GM10248 (cell line): ENCODE data around the gene SLAMF1.
"Not testable (repeated sequence)": the region's sequence is repeated elsewhere in the genome, so short reads cannot be mapped to it uniquely, and the experiment has no call there.

ENCODE experiments used
- CTCF ChIA-PET: fragments of 300-600 bp; sonication (Branson Sonifier 250); formaldehyde crosslinking; extraction: SDS; loops from one replicate; lab custom pipeline; 2021; ENCODE audit warnings: antibody characterized with exemption; lab: Yijun Ruan, JAX
- POLR2A ChIA-PET: fragments of 350-650 bp; sonication (Branson Sonifier 250); formaldehyde crosslinking; extraction: SDS; loops from one replicate; lab custom pipeline; 2020; ENCODE audit warnings: antibody characterized with exemption; lab: Yijun Ruan, JAX
- DNase-seq: peaks from one replicate; pipeline ENCODE4 v3.0.0; 2012; ENCODE audit errors: extremely low spot score
- TF ChIP-seq, protein P1 (sequence below): IDR thresholded peaks from 2 replicates; pipeline ENCODE4 v1.5.1; 2012; ENCODE audit warnings: mild to moderate bottlenecking, low read depth; ENCODE audit errors: extremely low read depth, missing control alignments, control extremely low read depth

The SLAMF1 gene

DNA sequence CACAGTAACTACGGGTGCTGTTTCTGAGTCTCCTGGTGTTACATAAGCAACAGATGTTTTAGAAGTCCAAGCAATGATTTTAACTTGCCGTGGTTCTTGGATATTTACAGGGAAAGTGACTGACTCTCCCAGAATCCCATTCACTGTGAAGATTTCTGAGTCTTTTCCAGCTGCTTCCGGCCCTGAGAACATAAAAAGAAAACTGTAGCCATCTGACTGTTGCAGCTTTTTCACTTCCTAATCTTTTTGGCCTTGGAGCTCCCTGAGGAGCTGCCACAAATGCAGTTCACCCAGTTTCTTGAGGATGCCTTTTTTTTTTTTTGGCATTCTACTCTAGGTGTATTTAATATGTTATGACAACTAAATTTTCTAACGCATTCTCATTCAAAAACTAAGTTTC is 81.3 kb downstream of the SLAMF1 start:
- CTCF ChIA-PET, result interaction anchor here (0.6 to 18.5 kb wide), 6 partner anchors 7 to 41 kb away, joined by 3 to 163 read pairs (median 8); no protein-coding TSS in a partner anchor
- no peak for DNase-seq
- TF ChIP-seq, protein P1, sequence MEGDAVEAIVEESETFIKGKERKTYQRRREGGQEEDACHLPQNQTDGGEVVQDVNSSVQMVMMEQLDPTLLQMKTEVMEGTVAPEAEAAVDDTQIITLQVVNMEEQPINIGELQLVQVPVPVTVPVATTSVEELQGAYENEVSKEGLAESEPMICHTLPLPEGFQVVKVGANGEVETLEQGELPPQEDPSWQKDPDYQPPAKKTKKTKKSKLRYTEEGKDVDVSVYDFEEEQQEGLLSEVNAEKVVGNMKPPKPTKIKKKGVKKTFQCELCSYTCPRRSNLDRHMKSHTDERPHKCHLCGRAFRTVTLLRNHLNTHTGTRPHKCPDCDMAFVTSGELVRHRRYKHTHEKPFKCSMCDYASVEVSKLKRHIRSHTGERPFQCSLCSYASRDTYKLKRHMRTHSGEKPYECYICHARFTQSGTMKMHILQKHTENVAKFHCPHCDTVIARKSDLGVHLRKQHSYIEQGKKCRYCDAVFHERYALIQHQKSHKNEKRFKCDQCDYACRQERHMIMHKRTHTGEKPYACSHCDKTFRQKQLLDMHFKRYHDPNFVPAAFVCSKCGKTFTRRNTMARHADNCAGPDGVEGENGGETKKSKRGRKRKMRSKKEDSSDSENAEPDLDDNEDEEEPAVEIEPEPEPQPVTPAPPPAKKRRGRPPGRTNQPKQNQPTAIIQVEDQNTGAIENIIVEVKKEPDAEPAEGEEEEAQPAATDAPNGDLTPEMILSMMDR, result no peak
- POLR2A ChIA-PET, result no interaction called here

DNA sequence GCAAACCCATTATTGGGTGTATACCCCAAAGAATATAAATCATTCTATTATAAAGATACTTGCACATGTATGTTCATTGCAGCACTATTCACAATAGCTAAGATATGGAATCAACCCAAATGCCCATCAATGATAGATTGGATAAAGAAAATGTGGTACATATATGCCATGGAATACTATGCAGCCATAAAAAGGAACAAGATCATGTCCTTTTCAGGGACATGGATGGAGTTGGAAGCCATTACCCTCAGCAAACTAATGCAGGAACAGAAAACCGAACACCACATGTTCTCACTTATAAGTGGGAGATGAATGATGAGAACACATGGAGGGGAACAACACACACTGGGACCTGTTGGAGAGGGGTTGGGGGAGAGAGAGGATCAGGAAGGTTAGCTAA is 83.6 kb downstream of the SLAMF1 start:
- POLR2A ChIA-PET, DNase-seq: not testable (repeated sequence)
- CTCF ChIA-PET, result interaction anchor here (1.3 to 18.5 kb wide), 4 partner anchors 10 to 57 kb away, joined by 3 to 163 read pairs (median 7); no protein-coding TSS in a partner anchor

DNA sequence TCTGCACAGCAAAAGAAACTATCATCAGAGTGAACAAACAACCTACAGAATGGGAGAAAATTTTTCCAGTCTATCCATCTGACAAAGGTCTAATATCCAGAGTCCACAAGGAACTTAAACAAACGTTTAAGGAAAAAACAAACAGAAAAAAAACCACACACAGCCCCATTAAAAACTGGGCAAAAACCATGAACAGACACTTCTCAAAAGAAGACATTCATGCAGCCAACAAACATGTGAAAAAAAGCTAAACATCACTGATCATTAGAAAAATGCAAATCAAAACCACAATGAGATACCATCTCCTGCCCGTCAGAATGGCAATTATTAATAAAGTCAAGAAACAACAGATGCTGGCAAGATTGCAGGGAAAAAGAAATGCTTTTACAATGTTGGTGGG is 84.1 kb downstream of the SLAMF1 start:
- DNase-seq, POLR2A ChIA-PET: not testable (repeated sequence)
- CTCF ChIA-PET, result interaction anchor here (1.3 to 18.5 kb wide), 3 partner anchors 12 to 15 kb away, joined by 4 to 163 read pairs (median 4); no protein-coding TSS in a partner anchor

DNA sequence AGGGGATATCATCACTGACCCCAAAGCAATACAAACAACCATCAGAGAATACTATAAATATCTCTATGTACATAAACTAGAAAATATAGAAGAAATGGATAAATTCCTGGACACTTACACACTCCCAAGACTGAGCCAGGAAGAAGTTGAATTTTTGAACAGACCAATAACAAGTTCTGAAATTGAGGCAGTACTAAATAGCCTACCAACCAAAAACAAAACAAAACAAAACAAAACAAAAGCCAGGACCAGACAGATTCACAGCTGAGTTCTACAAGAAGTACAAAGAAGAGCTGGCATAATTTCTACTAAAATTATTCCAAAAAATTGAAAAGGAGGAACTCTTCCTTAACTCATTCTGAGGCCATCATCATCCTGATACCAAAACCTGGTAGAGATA is 86.0 kb downstream of the SLAMF1 start:
- CTCF ChIA-PET, result interaction anchor here (0.7 to 18.5 kb wide), 8 partner anchors 10 to 195 kb away, joined by 3 to 163 read pairs (median 3); no protein-coding TSS in a partner anchor
- TF ChIP-seq, protein P1, result no peak
- no peak for DNase-seq
- POLR2A ChIA-PET, result no interaction called here

DNA sequence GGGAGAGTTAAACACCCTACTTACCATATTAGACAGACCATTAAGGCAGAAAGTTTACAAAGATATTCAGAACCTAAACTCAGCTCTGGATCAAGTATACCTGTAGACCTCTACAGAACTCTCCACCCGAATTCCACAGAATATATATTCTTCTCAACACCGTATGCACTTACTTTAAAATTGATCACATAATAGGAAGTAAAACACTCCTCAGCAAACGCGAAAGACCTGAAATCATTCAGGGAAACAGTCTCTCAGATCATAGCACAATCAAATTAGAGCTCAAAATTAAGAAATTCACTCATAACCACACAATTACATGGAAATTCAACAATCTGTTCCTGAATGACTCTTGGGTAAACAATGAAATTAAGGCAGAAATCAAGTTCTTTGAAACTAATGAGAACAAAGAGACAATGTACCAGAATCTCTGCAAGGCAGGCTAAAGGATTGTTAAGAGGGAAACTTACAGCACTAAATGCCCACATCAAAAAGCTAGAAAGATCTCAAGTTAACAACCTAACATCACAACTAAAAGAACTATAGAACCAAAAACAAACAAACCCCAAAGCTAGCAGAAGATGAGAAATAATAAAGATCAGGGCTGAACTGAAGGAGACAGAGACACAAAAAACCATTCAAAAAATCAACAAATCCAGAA is 86.7 kb downstream of the SLAMF1 start:
- CTCF ChIA-PET, result interaction anchor here (0.7 to 18.5 kb wide), 8 partner anchors 11 to 194 kb away, joined by 3 to 163 read pairs (median 3); no protein-coding TSS in a partner anchor
- DNase-seq, result no peak
- POLR2A ChIA-PET, result interaction anchor here (1.3 kb wide), 1 partner anchor 11 kb away, joined by 3 read pairs; no protein-coding TSS in a partner anchor
- TF ChIP-seq, protein P1, result no peak

DNA sequence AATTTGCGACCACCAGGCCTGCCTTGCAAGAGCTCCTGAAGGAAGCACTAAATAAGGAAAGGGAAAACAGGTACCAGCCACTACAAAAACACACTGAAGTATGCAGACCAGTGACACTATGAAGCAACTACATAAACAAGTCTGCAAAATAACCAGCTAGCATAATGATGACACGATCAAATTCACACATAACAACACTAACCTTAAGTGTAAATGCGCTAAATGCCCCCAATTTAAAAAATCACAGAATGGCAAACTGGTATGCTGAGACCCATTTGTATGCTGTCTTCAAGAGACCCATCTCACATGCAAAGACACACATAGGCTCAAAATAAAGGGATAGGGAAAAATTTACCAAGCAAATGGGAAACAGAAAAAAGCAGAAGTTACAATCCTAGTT is 87.4 kb downstream of the SLAMF1 start:
- ChIA-PET CTCF (interaction anchor here (1.2 to 18.5 kb wide), 5 partner anchors 11 to 131 kb away, joined by 3 to 163 read pairs (median 3); partner anchors contain the start of gene SLAMF6), POLR2A (interaction anchor here (1.3 kb wide), 1 partner anchor 11 kb away, joined by 3 read pairs; no protein-coding TSS in a partner anchor)
- not testable (repeated sequence) for DNase-seq

DNA sequence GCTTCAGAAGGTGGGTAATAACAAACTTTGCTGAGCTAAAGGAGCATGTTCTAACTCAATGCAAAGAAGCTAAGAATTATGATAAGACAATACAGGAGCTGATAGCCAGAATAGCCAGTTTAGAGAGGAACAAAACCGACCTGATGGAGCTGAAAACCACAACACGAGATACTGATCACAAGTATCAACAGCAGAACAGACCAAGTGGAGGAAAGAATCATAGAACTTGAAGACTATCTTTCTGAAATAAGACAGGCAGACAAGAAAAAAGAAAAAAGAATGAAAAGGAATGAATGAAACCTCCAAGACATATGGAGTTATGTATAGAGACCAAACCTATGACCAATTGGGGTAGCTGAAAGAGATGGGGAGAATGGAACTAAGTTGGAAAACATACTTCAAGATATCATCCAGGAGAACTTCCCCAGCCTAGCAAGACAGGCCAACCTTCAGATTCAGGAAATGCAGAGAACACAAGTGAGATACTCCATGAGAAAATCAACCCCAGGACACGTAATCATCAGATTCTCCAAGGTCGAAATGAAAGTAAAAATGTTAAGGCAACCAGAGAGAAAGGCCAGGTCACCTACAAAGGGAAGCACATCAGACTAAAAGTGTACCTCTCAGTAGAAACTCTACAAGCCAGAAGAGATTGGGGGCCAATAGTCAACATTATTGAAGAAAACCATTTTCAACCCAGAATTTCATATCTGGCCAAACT is 88.0 kb downstream of the SLAMF1 start:
- CTCF ChIA-PET, result interaction anchor here (0.6 to 18.5 kb wide), 8 partner anchors 10 to 130 kb away, joined by 3 to 163 read pairs (median 3); partner anchors contain the start of gene SLAMF6
- POLR2A ChIA-PET, result no interaction called here

More for the DNA sequence above, 88.0 kb downstream of the SLAMF1 start:
- no peak for DNase-seq
- TF ChIP-seq, protein P1, result no peak
